ENCODE results near the gene GULP1. TPM values are rescaled to one million over a fixed set of nuclear protein-coding genes. Genes with fewer than 3 reads are reported as not detected.

GULP1 gene
- total and polyA plus RNA-seq, 12 donors = 5.8 to 122 (median 51.5) TPM

DNA sequence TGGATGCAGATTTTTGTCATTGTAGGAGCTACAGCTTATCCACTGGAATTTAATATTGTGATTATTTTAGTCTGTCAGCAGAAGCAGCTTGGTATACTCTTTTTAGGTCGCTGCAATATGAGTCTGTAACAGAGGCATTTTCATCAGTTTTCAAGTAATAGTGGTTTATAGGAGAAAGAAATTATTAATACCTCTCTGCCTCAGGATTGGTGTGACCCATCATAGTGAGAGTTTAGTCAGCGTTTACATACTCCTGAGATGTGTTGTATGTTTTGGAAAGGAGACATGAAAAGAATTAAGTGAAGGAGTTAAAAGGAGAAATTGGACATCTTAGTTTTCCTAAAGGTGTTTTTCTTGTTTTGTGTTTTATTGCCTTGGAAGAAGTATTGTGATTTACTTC is 189.8 kb downstream of the GULP1 start:
- TF ChIP-seq, protein P1, sequence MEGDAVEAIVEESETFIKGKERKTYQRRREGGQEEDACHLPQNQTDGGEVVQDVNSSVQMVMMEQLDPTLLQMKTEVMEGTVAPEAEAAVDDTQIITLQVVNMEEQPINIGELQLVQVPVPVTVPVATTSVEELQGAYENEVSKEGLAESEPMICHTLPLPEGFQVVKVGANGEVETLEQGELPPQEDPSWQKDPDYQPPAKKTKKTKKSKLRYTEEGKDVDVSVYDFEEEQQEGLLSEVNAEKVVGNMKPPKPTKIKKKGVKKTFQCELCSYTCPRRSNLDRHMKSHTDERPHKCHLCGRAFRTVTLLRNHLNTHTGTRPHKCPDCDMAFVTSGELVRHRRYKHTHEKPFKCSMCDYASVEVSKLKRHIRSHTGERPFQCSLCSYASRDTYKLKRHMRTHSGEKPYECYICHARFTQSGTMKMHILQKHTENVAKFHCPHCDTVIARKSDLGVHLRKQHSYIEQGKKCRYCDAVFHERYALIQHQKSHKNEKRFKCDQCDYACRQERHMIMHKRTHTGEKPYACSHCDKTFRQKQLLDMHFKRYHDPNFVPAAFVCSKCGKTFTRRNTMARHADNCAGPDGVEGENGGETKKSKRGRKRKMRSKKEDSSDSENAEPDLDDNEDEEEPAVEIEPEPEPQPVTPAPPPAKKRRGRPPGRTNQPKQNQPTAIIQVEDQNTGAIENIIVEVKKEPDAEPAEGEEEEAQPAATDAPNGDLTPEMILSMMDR (IDR thresholded peaks at IDR 0.05) = no peak
- TF ChIP-seq POLR2A (IDR thresholded peaks at IDR 0.05) = no peak
- Histone ChIP-seq H3K36me3 (replicated peaks in 1 of 2) (no peaks in the 10 kb centered on the region), H3K27ac (no peak overlapping the region), H3K27me3 (no peaks in the 10 kb centered on the region), H3K9me3 (replicated peaks in 1 of 3) (no peaks in the 10 kb centered on the region), H3K4me1 (replicated peaks in 1 of 2) (no peaks in the 10 kb centered on the region), H3K4me3 (no peak overlapping the region)
- intact Hi-C loops (cut with DNase I) = no loop called here
- no peak for DNase-seq
- WGBS, 4 donors = 91 to 95% (median 94%) methylated on average over 2 of the region's 2 CpGs

DNA sequence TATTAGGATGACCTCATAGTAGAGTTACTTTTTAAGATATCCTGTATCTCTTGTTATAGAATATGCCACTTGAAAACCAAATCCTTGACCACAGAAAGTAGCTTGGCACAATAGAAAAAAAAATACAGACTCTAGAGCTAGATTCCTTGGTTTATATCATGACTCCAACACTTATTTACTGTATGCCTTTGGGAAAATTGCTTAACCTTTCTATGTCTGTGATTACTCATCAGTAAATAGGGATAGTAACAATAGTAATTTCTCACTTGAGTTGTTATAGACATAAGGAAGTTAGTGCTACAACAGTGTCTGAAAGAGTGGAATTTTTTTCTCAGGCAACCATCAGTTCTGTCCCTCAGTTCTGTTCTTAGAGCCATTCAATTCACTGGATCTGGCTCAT is 193.8 kb downstream of the GULP1 start:
- H3K4me1 ChIP-seq (replicated peaks in 1 of 2) = no peaks in the 10 kb centered on the region
- intact Hi-C loops (cut with DNase I) = no loop called here
- TF ChIP-seq POLR2A (IDR thresholded peaks at IDR 0.05) = no peak
- TF ChIP-seq, protein P1 (IDR thresholded peaks at IDR 0.05) = no peak
- no peaks in the 10 kb centered on the region for H3K27me3 ChIP-seq
- H3K27ac ChIP-seq = no peak overlapping the region
- no peaks in the 10 kb centered on the region for H3K36me3 ChIP-seq (replicated peaks in 1 of 2)
- H3K9me3 ChIP-seq (replicated peaks in 1 of 3) = no peaks in the 10 kb centered on the region
- no peak for DNase-seq
- no peak overlapping the region for H3K4me3 ChIP-seq

DNA sequence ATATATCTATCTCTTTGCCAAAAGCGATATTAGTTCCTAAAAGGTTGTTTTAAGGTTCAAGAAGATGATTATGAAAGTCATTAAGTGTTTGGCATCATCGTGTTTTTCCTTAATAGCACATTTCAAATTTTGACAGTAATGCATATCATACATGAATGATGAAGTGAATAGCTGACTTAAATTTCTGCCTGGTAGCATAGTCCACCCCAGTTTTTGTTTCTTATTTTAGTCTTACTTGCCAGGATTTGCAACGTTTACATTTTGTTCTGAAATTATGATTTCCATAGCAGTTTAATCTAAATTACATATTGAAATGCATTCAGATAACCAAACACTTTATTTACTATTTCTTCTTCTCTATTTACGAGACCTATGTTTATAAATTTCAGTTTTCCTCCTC is 201.1 kb downstream of the GULP1 start:
- Histone ChIP-seq H3K36me3 (replicated peaks in 1 of 2) (no peaks in the 10 kb centered on the region), H3K4me3 (no peak overlapping the region), H3K27me3 (no peaks in the 10 kb centered on the region), H3K27ac (no peak overlapping the region), H3K9me3 (replicated peaks in 1 of 3) (no peaks in the 10 kb centered on the region), H3K4me1 (replicated peaks in 1 of 2) (peaks cover 0 to 12% of the 10 kb centered on the region in 2 donors)
- 93 to 98% (median 94%) methylated on average over 4 of the region's 4 CpGs for WGBS, 4 donors
- intact Hi-C loops (cut with DNase I) = no loop called here
- TF ChIP-seq POLR2A (IDR thresholded peaks at IDR 0.05) = no peak
- TF ChIP-seq, protein P1 (IDR thresholded peaks at IDR 0.05) = no peak
- DNase-seq = no peak

DNA sequence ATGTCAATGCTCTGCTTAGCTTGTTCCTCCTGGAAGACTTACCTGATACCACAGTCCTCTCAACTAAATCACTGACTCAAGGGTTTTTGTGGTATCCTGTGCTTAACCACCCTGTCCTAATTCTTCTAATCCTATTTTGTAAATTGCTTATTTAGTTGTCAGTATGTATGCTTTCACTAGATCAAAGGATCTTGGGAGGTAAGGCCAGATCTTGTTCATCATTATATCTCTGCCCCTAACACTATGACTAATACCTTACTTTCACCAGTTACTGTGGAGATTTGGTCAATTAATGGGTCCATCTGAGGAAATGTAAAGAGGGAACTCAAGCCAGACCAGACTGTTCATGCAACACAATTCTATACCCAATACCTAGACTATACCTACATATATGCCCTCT is 203.2 kb downstream of the GULP1 start:
- Histone ChIP-seq H3K4me1 (replicated peaks in 1 of 2) (peaks cover 0 to 12% of the 10 kb centered on the region in 2 donors), H3K9me3 (replicated peaks in 1 of 3) (no peaks in the 10 kb centered on the region), H3K27me3 (no peaks in the 10 kb centered on the region), H3K36me3 (replicated peaks in 1 of 2) (no peaks in the 10 kb centered on the region), H3K27ac (no peak overlapping the region), H3K4me3 (no peak overlapping the region)
- TF ChIP-seq POLR2A (IDR thresholded peaks at IDR 0.05) = no peak
- TF ChIP-seq, protein P1 (IDR thresholded peaks at IDR 0.05) = no peak
- no peak for DNase-seq
- intact Hi-C loops (cut with DNase I) = no loop called here

Measured in adrenal gland (tissue), 12 donors.